ENCODE measurements around the gene RBM12.
A peak's percentile ranks its signal among the peaks of the same experiment; 100 is the strongest.
"Not testable (repeated sequence)": the region's sequence is repeated elsewhere in the genome, so short reads cannot be mapped to it uniquely, and the experiment has no call there.

Gene RBM12

DNA sequence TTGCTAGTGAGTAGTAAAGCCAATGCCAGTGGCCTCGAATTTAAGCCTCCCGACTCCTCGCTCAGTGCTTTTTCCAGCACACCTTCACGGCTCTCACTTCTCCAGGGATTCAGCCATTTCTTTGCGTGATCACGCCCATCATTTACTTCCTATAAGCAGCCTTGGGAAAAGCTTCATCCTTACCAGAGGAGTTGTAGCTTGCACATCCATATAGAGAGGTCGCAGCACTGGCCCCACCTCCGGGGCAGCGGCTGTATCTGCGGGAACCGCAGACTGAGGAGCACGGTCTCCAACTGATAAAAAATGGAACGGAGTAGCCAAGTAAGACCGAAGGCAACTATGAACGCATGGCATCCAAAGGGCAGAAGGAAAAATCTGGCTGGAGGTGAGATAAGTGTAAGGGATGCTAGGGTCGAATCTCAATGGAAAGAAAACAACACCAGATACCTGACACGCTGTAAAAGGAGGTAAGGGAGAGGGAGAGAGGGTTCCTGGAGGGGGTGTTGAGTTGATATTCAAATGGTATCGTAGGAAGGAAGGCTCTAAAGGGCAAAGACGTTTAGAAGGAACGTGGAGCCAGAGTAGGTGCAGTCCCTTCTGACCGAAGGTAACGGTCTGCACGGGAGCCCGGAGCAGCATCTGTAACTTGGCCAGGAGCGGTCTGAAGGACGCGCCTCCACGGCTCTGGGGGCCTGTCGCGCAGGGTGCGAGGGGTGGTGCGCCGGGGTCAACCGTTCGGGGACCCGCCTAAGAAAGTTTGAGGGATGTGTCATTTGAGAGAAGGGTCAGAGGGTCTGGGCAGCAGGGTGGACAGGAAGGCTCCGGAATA, 33.8 kb upstream of the RBM12 start:
- no peak for DNase-seq (ENCODE audit: low read depth)

DNA sequence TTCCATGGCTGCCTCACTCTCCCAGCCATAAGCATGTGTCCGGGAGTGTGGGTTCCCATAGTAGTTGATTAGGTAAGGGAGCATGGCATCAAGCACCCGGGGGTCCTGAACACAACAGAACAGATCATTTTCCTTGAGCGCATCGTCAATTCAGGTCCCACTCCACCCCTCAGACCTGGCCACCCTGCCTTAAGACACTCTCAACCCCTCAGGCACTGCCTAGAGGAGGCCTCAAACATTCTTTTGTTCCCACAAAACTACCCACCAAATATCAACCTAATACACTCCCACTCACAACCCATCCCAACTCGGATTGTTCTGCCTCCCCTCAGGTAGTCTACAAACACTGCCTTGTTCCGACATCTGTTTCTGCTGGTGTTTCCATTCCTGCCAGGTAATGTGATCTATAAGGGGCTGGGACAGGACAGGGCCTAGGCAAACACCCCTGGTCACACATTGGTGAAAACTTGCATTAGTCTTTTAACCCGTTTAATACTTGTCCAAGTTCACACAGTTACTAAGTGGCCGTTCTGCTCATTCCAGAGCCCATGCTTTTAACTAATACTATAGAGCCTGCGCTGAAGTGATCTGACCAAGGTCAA, 33.1 kb upstream of the RBM12 start:
- DNase-seq (ENCODE audit: low read depth) = no peak

DNA sequence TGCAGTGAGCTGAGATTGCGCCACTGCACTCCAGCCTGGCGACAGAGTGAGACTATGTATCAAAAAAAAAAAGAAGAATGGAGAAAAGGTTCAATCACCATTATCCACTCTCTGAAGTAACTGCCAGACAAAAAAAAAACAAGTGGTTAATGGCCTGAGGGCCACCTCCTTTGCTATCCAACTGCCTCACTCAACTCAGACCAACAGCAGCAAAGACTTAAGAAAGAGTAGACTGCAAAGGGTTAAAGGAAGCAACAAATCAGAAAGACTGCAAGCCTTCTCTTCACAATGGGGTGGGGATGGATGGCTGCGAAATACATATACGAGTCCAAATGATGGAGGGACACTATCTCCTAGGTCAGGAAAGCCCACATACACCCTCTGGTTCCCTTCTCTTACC, 31.3 kb upstream of the RBM12 start:
- DNase-seq (ENCODE audit: low read depth) = no peak

DNA sequence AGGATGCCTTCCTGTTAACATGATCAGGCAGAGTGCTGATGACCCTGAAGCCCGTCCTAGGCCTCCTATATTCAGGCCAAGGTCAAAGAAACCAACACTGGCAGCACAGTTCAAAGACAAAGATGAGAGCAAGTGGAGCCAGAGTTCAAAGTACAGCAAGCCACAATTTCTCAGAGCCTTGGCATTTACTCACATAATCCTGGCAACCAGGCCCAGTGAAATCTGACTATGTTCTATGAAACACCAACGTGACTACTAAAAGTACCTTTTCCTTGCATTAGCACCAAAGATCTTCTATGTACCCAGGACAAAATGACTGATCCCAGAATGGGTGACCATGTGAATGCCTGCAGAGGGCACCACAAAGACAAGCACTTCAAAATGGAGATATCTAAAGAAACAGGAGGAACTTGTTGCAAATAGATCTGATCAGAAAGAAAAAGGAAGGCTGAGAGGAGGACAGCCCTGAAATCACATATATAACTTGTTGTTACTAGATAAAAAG, 30.6 kb upstream of the RBM12 start:
- no peak for DNase-seq (ENCODE audit: low read depth)

- DNase-seq (ENCODE audit: low read depth) = no peak
Measured at GRCh38 chr20:35690265-35690664, 25.6 kb upstream of the RBM12 start.

- DNase-seq (ENCODE audit: low read depth) = not testable (repeated sequence)
Measured at GRCh38 chr20:35686872-35687271, 22.2 kb upstream of the RBM12 start.

- DNase-seq (ENCODE audit: low read depth) = not testable (repeated sequence)
Measured at GRCh38 chr20:35685368-35685767, 20.7 kb upstream of the RBM12 start.

DNA sequence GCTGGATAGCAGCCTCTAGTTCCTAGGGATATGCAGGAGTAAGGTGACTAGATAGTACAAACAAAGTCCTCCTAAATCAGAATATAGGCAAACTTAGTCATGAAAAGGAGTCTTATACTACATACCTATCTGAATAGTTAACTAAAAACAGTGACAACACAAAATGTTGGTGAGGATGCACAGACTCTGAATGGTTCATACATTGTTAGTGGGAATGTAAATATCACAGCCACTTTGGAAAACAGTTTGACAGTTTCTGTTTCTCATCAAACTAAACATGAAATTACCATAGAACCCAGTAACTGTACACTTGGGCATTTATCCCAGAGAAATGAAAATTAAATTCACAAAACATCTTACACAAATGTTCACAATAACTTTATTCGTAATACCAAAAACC, 17.3 kb upstream of the RBM12 start:
- no peak for DNase-seq (ENCODE audit: low read depth)

- no peak for DNase-seq (ENCODE audit: low read depth)
Measured at GRCh38 chr20:35680452-35681183, 15.9 kb upstream of the RBM12 start.

- no peak for DNase-seq (ENCODE audit: low read depth)
Measured at GRCh38 chr20:35674921-35675320, 10.2 kb upstream of the RBM12 start.

DNA sequence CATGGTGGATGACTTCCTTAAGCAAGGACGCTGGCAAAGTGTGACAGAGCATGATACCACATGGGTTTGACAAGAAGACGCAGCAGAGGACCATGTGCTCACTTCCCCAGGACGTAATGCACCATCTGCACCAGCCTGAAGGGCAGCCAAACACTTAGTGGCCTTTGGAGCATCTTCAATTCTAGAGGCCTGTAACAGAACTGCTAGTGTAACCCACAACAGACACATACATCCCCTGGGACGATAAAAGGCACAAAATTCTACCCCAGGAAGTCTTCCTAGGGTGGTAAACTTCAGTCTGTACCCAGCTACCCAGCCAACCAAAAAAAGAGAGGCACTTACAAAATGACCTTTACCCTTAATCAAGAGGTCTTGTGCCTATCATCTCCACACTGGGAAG, 9.2 kb upstream of the RBM12 start:
- DNase-seq (ENCODE audit: low read depth) = no peak

DNA sequence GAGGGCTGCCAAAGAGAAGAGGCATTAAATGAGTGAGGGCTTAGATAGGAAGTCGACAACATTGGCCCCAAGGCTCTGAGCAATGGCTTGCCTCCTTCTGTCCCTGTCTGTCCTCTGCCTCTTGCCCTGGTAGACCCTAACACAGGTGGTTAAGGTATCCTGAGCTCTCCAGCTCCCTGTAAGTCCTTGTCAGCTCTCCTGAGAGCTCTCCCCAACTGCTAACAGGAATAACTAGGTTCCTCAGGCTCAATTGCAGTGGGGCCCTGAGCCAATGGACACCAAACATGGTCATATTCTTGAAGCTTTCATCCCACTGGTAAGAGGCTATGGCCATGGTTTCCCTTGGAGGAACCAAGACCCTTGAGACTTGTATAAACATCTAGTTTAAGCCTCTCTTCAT, 5.0 kb upstream of the RBM12 start:
- no peak for DNase-seq (ENCODE audit: low read depth)

DNA sequence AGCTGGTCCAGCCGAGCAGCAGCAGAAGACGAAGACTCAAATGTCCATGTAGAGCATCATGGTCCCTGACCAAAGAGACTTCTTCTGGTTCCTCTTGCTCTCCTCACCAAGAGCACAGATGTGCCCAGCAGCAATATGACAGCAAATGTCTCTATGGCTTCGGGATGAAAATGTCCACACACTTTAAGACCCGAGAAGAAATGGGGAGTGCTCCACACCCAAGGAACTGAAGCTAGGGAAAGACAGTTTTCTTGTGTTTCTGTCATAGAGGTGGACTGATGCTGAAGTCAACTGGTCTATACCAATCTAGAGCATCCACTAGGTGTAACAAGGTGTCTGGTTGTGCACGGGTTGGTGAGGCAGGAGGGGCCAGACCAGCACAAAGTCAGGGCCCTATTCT, 4.5 kb upstream of the RBM12 start:
- DNase-seq (ENCODE audit: low read depth) = no peak

DNA sequence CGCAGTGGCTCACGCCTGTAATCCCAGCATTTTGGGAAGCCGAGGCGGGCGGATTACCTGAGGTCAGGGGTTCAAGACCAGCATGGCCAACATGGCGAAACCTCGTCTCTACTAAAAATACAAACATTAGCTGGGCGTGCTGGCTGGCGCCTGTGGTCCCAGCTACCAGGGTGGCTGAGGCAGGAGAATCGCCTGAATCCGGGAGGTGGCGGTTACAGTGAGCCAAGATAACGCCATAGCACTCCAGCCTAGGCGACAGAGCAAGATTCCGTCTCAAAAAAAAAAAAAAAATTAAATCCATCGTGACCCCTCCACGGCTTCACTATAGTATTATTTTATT, 1.2 kb upstream of the RBM12 start:
- DNase-seq (ENCODE audit: low read depth) = no peak

GRCh38 chr20:35663516-35664465, 909 bp downstream of the RBM12 start:
- DNase-seq (ENCODE audit: low read depth) = peak; percentile 27

DNA sequence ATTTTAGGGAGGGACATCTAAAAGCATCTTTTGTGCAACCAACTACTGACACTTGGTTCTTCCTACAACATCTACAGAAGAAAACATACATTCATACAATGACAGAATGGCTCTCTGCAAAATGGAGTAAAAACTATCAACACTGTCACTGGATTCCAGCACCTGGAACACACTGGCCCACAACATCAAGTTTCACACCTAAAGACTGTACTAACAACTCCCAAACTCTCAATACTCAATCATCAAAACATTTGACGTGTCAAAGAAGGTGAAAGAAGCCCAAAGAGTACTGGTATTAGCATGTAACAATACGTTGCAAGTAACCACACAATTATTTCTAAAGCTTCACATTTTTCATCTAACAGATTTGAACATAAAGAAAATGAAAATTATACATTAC, 2.1 kb downstream of the RBM12 start:
- no peak for DNase-seq (ENCODE audit: low read depth)

DNA sequence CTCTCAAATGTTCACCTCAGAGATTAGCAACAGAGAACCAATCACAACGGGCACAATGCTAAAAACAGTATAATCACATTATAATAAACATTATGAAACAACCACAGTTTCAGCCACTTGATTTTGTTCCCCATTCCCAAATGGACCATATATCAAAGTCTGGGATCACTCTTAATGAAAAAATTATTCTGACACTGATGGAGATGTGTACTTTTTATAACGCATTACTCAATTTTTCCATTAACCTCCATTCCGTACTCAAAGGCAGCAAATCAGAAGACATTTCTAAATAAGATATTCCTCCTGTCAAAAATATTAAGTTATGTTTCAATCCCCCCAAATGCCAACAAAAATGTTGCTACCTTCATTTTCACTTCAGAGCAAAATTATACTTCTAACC, 2.8 kb downstream of the RBM12 start:
- no peak for DNase-seq (ENCODE audit: low read depth)

GRCh38 chr20:35661053-35661452, 3.6 kb downstream of the RBM12 start:
- peak; percentile 14 for DNase-seq (ENCODE audit: low read depth)

- DNase-seq (ENCODE audit: low read depth) = no peak
Measured at GRCh38 chr20:35660122-35660937, 4.4 kb downstream of the RBM12 start.

- no peak for DNase-seq (ENCODE audit: low read depth)
Measured at GRCh38 chr20:35657271-35657670, 7.4 kb downstream of the RBM12 start.

- DNase-seq (ENCODE audit: low read depth) = no peak
Measured at GRCh38 chr20:35654415-35654814, 10.3 kb downstream of the RBM12 start.
